ENCODE results near the gene CAPN13.
A peak's percentile ranks its signal among the peaks of the same experiment; 100 is the strongest.
"Not testable (repeated sequence)": the region's sequence is repeated elsewhere in the genome, so short reads cannot be mapped to it uniquely, and the experiment has no call there.

The CAPN13 gene

DNA sequence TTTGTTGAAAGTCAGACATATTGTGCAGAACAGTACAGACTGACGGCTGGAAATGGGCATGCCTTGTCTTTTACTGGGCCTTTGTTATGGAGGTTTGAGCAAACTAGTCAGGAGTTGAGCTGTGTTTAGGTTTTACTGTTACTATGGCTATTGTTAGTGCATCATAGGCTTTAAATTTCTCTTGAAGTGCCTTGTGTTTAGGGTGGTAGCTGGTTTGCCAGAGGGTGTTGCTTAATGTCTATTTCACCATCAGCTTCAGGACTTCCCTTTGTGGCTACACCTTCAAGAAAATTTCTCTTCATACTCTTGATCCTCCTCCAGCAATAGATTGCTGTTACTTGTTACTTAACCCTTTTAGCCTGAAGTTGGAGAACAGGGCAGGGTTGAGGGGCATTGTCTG is 104.6 kb downstream of the CAPN13 start:
- DNase-seq, result no peak

DNA sequence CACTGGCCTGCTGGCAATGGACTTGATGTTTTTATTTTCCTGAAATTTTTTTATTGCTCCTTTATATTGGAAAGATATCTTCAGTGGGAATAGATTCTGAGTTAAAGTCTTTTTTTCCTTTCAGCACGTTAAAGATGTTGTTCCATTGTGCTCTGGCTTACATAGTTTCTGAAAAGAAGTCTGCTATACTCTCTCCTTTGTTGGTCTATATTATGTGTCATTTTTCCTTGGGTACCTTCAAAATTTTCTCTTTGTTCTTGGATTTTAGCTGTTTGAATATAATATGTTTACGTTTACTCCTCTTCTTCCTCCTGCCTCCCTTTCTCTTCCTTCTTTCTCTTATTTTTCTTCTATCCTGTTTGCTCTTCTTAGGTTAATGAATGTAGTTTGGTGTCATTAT is 105.5 kb downstream of the CAPN13 start:
- no peak for DNase-seq

DNA sequence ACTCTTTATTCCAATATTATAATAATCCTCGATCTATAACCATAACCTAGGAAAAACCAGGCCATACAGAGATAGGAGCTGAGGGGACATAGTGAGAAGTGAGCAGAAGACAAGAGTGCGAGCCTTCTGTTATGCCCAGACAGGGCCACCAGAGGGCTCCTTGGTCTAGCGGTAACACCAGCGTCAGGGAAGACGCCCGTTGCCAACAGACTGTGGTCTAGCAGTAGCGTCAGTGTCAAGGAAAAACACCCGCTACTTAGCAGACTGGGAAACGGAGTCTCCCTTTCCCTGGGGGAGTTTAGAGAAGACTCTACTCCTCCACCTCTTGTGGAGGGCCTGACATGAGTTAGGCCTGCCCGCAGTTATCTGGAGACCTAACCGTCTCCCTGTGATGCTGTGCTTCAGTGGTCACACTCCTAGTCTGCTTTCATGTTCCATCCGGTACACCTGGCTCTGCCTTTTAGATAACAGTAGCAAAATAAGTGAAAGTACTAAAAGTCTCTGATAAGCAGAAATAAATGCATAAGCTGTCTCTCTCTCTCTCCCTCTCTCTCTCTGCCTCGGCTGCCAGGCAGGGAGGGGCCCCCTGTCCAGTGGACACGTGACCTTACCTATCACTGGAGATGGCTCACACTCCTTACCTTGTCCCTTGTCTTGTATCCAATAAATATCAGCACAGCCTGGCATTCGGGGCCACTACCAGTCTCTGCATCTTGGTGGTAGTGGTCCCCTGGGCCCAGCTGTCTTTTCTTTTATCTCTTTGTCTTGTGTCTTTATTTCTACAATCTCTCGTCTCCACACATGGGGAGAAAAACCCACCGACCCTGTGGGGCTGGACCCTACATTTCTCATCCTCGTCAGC is 109.8 kb downstream of the CAPN13 start:
- DNase-seq, result not testable (repeated sequence)

DNA sequence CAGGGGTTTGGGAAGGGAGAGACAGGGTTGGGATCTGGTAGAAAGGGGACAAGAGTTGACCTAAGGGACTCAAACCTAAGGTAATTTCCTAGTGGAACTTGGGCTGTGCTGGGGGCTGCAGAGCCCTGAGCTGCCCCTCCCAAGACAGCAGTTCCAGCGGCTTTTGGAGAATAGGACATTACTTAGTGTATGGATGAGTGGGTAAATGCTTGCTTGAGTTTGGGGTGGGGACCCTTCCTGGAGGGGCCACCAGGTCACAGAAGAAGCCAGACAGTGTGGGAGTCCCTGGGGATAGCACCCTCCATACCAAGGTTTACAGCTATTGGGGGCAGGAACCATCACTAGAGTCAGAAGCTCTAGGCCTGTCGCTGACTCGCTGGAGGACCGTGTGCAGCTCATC is 111.5 kb downstream of the CAPN13 start:
- DNase-seq, result no peak

DNA sequence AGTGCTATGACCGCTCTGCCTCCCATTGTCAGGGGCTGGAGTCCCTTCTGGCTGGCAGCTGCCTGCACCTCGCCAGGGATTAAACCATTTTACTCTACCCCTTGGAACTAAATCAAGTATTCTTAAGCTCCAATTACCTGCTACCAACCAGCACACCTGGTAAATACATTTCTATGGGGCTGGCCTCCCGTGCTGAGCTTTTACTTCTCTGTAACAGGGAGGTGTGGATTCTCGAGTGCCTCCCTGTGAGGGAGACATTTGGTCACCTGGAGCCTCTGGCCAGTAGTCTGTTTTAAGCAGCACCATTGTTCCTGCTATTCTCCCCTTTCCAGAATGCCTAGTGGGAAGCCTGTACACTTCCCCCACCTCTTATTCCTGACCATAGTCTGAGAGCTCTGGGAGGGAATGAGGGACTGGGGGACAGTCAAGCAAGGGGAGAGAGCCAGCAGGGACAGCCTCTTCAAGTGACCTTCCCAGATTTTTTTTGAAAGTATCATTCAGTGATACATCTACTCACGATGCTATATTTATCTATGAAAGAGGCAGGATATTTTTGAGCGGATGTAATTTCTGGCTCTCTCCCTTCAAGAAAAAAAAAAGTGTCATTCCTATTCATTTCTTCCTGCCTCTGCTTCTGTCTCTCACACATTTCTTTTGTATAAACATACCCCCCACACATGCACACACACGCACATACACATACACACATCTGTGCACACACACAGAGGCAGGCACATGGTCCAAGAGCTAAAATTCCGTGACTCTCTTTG is 112.8 kb downstream of the CAPN13 start:
- no peak for DNase-seq

DNA sequence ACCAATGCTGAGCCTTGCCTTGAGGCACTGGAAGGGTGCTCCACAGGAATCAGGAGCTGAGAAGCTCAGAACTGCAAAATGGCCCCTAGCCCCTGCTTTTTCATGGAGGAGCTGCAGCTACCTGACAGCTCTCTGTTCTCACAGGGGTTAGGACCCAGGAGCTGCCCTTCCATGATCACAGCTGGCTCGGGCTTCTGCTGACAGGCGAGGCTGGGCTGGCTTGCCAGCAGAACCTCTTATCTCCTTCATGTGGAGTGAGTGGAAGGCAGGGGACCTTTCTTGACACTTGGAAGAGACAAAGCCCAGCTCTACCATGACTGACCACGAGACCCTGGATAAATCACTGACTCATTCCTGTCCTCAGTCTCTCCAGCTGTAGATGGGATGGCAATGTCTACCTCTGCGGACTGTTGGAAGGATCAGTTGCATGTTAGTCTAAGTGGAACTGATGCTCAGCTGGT is 113.4 kb downstream of the CAPN13 start:
- no peak for DNase-seq

DNA sequence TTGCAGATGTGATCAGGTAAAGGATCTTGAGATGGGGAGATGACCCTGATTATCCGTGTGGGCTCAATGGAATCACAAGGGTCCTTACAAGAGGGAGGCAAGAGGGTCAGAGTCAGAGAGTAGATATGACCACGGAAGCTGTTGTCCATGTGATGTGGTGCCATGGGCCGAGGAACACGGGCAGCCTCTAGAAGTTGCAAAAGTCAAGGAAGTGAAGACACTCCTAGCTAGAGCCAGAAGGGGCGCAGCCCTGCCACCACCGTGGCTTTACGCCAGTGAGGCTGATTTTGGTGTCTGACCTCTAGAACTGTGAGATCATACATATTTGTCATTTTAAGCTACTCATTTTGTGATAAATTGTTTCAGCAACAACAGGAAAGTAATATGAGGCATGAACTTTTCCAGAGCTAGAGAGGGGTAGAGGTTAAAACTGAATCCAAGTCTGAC is 114.4 kb downstream of the CAPN13 start:
- DNase-seq, result no peak

DNA sequence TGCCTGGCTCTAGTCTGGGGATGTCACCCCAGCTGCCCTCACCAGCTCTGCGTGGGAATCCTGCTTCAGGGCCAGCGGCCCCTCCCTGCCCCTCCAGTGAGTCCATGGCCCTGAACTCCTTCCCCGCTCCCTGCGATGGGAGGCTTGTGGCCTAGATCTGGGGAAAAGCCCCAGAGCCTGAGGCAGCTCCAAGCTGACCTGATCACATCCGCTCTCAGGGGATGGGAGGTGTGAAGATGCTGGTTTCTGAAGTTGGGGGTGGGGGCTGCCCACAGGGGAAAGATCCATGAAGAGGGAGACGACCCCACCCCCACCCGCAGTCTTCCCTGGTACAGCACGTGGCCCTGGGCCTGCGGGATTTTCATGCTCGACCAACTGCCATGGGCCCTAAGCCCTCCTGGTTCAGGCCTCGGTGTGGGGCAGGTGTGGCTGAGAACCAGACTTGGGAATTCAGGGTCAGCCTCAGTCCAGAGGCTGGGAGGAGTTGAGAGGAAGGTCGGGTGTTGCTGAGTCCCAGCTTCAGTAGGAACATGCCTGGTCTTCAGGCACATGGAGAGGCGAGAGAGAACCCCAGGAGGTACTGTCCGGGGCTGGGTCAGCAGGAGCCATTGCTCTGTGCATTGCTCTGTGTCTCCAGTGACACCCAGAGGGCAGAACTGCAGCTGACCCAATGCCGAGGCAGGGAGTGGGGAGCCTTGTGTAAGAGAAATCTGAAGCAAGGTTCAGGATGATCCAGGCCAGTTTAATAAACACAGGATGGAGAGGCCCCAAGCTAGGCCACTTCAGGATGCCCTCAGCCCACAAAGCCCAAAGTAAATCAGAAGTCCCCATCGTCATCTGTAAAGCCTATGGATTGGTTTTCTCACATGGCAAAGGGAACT is 115.1 kb downstream of the CAPN13 start:
- DNase-seq, result no peak

DNA sequence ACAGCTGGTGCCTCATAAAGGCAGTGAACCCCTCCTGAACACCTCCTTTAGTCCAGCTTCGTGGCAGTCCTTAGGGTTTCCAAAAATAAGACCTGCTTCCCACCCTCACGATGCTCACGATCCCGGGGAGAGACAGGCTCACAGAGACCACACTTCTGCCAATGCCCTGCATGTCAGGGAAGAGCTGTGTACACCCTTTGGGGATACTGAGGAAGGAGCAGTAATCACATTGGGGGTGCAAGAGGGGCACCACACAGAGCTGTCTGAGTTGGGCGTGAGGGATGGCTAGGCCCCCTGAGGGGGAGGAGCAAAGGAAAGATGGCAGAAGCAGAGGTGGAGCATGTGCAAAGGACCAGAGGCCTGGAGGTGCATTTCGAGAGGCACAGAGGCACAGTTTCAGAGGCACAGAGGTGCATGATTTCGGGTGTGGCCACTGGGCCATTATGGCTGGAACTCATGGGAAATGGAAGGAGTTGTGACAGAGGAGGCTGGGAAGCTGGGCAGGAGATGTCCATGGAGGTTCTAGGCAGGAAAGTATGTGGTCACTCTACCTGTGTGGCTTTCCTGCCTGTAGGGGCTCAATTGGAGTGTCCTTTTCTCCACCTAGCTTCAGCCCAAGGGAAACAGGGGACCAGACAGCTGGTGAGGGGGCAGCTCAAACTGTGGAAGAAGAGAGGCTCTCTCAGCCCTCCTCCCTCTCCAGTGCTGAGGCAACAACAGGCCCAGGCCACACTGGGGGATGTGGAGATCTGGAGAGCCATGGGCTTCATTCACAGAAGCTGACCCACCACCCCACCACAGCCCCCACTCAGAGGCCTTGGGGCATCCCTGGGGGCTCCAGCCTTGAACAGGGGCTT is 115.9 kb downstream of the CAPN13 start:
- DNase-seq, result no peak

DNA sequence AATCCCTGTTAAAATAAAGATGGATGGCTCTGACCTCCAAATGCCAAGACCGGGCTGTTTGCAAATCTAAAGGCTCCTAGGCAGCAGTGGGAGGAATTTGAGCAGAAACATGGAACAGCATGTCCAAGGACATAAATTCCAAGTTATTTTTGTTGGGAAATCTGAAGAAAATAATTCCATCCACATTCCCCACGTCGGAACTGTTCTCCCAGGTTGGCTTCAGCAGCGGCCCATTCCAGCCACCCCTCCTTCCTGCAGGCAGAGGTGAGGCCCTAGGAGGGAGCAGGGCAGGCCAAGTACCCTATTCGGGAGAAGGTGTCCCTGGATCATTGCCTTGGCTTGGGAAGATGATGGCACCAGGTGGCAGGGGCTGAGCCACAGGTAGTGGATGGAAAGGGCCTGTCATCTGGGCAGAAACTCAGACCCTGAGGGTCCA is 117.1 kb downstream of the CAPN13 start:
- no peak for DNase-seq

DNA sequence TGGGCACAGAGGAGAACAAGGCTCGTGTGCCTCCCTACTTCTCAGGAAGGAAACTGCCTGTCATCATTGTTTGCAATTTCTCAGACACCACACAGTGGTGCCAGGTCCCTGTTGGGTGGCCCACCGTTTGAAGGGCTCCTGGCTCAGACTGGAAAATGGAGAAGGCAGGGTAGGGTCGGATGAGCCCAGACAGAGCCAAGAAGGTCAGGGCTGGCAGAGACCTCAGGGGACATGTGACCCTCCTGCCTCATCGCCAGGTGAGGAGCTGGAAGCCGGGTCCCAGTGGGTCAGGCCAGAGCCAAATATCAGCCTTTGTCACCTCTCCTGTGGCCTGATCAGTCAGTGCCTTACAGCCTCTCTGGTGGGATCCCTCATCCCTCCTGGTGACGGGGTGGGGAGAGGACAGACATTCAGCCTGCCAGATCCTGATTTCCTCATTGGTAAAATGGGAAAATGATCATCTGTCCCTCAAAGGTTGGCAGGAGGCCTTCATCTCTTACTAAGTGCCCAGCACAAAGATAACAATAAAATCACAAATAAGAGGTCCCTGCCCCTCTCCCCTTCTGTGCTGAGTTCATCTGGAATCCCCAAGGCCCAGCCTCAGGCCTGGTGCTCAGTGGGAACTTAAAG is 117.6 kb downstream of the CAPN13 start:
- DNase-seq, result no peak

DNA sequence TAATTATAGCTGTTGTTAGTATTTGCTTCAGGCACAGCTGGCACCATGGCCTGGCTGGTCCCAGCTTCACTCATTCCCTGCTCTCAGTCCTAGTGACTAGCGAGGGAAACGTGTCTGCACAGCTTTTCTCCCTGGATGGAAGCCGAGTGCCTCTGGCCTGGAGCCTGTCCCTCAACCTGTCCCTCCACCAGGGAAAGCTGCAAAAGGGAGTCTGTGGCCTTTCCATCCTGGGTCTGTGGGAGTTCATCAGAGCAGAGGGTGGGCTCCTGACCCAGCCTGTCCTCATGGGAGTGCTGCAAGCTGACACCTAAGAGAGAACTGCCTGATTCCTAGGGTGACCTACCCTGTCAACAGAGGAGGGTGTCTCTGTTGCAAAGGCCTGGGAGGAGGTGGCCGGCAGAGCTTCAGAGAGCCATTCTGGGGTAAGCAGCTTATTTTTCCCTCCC is 118.3 kb downstream of the CAPN13 start:
- no peak for DNase-seq

DNA sequence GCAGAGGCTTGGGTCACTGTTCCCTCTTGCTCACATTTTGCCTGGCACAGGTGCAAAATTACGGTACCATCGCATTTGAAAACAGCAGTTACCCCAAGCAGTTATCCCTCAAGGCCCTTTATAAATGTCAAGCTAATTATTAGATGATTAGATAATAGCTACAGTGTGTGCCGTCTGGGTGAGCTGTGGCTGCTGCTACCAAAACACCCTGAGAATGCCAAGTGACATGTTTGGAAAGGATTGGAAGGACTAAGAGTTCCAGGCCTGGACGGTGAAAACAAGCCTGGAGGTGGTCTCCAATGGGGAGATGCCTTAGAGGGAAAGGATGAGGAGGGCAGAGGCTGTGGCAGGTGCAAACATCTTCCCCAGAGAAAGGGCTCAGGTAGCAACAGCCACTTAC is 120.6 kb downstream of the CAPN13 start:
- no peak for DNase-seq

DNA sequence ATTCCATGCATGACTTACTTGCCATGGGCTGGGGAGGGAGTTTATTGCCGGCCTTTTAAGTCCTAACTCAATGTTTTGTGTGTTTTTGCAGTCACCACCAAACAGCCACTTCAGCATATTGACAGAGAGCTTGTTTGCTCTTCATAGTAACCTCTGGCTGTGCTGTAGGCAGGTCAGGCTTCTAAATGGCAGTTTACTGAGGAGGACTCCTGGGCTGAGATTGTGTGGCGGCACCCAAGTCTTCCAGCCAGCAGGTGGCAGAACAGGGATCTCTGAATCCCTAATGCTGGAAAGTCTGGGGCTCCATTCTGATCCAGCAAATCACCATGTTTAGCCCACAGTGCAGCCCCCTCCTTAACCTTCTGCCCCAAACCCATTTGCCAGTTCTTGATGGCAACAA is 121.2 kb downstream of the CAPN13 start:
- DNase-seq, result peak; percentile 9

DNA sequence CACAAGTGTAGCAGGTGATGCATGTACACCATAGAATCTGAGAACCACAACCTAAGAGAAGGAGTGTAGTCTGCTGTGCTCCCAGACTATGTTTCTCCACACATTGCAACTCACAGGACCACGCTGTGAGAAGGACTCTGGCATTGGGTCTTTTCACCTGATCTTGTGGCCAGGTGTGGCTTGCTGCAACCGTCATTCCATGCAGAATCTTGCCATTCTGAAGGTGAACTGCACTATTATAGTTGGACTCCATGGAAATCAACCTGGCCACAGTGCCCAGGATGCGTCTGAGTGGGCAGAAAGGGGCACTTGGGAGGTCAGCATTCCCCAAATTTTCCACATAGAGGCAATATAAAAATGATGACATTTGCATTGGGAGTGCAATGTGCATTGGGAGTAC is 122.2 kb downstream of the CAPN13 start:
- no peak for DNase-seq

DNA sequence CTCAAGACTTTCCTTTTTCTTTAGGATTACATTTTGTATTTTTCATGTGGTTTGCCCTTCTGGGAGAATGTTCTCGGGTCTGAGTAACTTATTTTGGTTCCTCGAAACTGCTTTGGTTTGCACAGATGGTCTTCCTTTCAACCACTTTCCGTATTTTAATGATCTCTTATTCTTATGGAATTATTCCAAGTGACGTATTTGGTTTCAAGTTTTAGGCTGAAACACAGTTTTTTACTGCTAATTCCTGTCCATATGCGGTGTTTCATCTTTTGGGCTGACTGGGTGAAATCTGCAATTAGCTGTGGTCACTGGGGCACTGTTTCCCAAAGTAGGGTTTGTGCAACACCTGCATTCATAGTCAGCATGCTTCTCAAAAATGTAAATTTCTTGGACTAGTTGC is 122.7 kb downstream of the CAPN13 start:
- DNase-seq, result no peak

DNA sequence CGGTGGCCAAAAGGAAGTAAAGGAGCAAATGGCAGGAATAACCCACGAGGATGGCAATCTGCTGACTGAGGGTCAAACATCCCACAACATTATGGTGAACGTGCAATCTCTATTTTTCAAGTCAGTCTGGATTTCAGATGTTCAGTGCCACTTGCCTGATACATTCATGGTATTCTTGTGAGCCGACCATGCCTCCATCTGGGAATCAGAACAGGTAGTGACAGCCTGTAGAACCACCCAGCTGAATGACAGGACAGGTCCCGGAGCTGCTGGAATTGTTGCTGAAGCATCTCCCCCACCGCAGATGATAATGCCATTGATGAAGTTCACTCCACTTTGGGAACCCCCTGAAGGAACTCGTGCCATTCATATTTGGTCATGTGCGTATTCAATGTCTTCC is 123.2 kb downstream of the CAPN13 start:
- no peak for DNase-seq

DNA sequence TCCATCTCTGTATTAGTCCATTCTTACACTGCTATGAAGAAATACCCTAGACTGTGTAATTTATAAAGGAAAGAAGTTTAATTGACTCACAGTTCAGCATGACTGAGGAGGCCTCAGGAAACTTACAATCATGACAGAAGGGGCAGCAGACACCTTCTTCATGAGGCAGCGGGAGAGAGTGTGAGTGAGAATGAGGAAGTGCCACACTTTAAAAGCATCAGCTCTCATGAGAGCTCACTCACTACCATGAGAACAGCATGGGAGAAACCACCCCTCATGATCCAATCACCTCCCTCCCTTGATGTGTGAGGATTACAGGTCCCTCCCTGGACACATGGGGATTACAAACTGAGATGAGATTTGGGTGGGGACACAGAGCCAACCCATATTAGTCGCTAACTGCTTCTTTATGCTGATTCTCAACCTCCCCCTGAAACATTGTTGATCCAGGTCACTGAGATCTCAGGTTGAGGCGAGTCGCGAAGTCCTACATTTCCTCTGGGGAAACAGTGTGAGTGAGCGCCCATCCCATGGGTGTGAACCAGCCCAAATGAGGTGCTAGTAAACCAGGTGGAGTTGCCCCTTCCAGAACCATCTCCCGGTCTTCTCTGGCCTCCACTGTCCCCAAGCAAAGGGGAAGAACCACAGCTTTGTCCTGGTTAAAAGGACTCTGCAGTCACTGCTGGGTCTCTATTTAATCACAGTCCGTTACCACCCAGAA is 123.8 kb downstream of the CAPN13 start:
- no peak for DNase-seq

DNA sequence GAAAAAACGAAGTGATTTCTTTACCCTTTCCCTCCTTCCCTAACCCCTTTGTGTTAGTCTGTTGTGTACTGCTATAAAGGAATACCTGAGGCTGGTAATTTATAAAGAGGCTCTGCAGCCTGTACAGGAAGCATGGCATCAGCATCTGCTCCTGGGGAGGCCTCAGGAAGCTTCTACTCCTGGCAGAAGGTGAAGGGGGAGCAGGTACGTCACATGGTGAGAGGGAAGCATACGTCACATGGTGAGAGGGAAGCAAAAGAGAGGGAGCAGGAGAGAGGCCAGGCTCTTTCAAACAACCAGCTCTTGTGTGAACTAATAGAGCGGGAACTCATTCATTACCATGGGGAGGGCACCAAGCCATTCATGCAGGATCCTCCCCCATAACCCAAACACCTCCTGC is 126.2 kb downstream of the CAPN13 start:
- no peak for DNase-seq

DNA sequence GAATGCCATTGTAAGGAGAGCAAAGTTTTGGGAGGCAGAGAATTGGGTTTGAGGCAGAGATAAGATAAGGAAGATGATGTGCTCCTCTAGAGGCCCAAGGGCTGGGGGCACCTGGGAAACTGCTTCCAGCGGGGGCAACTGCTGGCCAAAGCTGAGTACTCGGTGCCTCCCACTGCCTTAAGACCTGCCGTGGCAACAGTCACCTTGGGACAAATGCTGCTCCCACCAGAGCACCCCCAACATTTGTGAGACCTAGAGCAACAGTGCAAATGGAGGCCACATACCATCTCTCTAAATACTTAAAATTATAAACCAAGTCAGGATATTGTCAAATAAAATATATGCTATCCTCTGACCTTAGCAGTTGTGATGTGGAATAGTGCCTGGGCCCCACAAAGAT is 127.1 kb downstream of the CAPN13 start:
- DNase-seq, result no peak

All from CD4-positive, alpha-beta T cell treated with Interleukin-17A for 4 hours (primary cell).